Dendritic cell treated with granulocyte-macrophage colony-stimulating factor and Interleukin-4, amounts not matched to agents 40 ng/mL and 50 ng/mL, for 4 days (primary cell): Measurements from ENCODE around the gene NOL4L.

Source experiments
- H3K27ac Mint-ChIP-seq: one replicate; pipeline ENCODE4 v1.8.0; 2022; ENCODE audit warnings: mild to moderate bottlenecking, mixed read lengths
- H3K27me3 Mint-ChIP-seq: one replicate; pipeline ENCODE4 v1.8.0; 2022; ENCODE audit warnings: mild to moderate bottlenecking, mixed read lengths
- H3K36me3 Mint-ChIP-seq: one replicate; pipeline ENCODE4 v1.8.0; 2022; ENCODE audit warnings: low read depth, mixed read lengths
- H3K4me1 Mint-ChIP-seq: one replicate; pipeline ENCODE4 v1.8.0; 2022; ENCODE audit warnings: low read depth, mixed read lengths
- H3K4me3 Mint-ChIP-seq: one replicate; pipeline ENCODE4 v1.8.0; 2022; ENCODE audit warnings: mild to moderate bottlenecking, moderate library complexity, mixed read lengths
- H3K9me3 Mint-ChIP-seq: one replicate; pipeline ENCODE4 v1.8.0; 2022; ENCODE audit warnings: mixed read lengths
- intact Hi-C: fragments of 100-400 bp; cut with micrococcal nuclease; formaldehyde crosslinking; loops from one replicate; pipeline ENCODE4 v1.15.0; 2022

Gene NOL4L

DNA sequence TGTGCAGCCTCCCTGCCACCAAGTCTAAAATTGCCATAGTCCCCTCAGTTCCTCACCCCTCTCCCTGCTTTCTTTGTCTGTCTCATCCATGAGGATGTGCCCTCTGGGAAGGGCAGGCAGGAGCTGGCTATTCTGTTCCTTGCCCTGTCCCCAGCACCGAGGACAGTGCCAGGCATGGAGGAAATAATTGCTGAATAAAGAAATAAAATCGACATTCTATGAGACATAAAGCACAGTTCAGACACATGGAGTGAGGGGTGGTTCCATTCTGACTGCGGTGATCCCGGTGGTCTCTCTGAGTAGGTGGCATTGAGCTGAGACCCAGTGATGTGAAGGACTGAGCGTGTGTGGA, 23.5 kb upstream of the NOL4L start:
- H3K9me3 Mint-ChIP-seq, result peaks cover 7% of the 10 kb centered on the region
- H3K27me3 Mint-ChIP-seq, result peaks cover 11% of the 10 kb centered on the region
- no peak overlapping the region for H3K4me3 Mint-ChIP-seq
- no peaks in the 10 kb centered on the region for H3K36me3 Mint-ChIP-seq
- H3K4me1 Mint-ChIP-seq, result peaks cover 8% of the 10 kb centered on the region
- H3K27ac Mint-ChIP-seq, result no peak overlapping the region
- intact Hi-C loops, result no loop called here

DNA sequence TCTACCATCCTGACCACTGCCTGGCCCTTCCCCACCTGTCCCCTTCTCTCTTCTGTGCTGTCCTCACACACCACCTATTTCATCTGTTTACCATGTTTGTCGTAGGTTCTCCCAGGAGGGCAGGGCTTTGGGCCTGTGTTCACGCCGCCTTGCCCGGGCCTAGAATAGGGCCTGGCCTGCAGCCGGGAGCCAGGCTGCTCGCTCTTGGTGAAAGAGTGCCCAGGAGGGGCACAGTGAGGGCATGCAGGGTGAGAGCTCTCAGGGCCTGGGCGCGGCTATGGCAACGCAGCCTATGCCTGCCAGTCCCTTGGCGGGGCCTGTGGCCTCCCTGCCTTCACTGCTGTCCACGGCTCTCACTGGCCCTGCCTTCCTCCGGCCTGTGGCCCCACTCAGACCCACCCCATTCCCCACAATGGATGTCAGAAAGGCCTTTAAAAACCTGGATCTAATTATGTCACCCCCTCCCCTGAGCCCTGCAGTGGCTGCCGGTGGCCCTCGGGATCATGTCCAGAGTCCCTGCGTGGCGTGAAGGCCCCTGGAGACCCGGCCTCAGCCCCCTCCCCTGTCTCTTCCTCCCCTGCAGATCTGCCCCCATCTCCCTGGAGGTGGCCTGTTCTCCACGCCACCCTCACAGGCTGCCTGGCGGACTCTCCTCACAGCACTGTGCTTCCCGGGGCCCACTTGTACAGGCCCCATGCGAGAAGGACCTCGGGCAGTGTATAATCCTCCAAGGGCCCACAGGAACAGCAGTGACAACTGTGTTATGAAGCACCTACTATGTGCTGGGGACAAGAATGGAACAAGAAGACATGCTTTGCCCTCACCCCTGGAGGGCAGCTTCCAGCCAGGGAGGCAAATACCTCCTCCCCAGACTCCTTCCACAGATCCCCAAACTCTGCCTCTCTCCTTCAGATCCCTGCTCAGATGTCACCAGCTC, 22.9 kb upstream of the NOL4L start:
- H3K27ac Mint-ChIP-seq, result no peak overlapping the region
- H3K27me3 Mint-ChIP-seq, result peaks cover 10% of the 10 kb centered on the region
- intact Hi-C loops, result no loop called here
- peaks cover 15% of the 10 kb centered on the region for H3K4me1 Mint-ChIP-seq
- peaks cover under 1% of the 10 kb centered on the region for H3K9me3 Mint-ChIP-seq
- H3K4me3 Mint-ChIP-seq, result no peak overlapping the region
- H3K36me3 Mint-ChIP-seq, result no peaks in the 10 kb centered on the region

DNA sequence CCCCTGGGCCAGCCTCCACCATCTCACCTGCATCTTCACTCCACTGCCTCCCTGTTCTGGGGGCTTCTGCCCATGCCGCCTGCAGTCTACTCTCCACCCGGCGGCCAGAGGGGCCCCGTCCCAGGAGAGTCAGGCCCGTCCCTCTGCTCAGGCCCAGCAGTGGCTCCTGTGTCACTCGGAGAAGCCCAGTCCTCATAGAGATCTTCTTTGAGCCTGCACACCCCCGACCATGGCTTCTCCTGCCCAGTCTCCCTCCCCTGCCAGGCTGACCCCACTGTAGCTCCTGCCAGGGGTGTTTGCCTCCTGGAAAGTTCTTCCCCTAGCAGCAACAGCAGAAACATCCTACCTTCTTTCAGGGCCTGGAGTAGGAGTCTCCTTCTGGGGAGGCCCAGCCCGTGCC, 22.2 kb upstream of the NOL4L start:
- intact Hi-C loops, result no loop called here
- H3K4me1 Mint-ChIP-seq, result peaks cover 21% of the 10 kb centered on the region
- no peaks in the 10 kb centered on the region for H3K36me3 Mint-ChIP-seq
- H3K9me3 Mint-ChIP-seq, result no peaks in the 10 kb centered on the region
- no peak overlapping the region for H3K4me3 Mint-ChIP-seq
- H3K27ac Mint-ChIP-seq, result no peak overlapping the region
- H3K27me3 Mint-ChIP-seq, result peaks cover 11% of the 10 kb centered on the region

DNA sequence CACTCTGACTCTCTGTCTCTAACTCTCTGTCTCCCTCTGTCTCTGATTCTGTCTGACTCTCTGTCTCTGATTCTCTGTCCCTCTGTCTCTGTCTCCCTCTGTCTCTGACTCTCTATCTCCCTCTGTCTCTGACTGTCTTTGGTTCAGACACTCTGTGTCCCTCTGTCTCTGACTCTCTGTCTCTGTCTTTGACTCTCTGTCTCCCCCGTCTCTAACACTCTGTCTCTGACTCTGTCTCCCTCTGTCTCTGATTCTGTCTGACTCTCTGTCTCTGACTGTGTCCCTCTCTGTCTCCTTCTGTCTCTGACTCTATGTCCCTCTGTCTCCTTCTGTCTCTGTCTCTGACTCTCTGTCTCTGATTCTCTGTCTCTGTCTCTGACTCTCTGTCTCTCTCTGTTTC, 21.7 kb upstream of the NOL4L start:
- Mint-ChIP-seq H3K9me3 (no peaks in the 10 kb centered on the region), H3K4me1 (peaks cover 27% of the 10 kb centered on the region), H3K4me3 (no peak overlapping the region), H3K27ac (no peak overlapping the region), H3K27me3 (peaks cover 11% of the 10 kb centered on the region), H3K36me3 (no peaks in the 10 kb centered on the region)
- intact Hi-C loops, result no loop called here

DNA sequence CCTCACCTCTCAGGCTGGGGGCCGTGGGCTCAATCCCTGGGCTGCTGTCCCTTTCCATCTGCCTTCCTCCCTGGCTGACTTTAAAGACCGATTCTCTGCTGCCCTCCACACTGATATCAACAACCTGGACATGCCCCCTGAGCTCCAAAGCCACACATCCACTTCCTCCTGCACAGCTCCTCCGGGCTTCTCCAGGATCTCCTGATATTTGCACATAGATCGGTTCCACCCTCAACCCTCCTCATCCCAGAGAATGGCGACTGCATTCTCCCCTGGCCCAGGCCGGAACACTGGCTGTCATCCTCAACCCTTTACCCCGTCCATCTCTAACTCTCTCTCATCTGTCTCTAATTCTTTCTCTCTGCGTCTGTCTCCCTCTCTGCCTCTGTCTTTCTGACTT, 21.0 kb upstream of the NOL4L start:
- intact Hi-C loops, result no loop called here
- no peak overlapping the region for H3K27ac Mint-ChIP-seq
- no peaks in the 10 kb centered on the region for H3K9me3 Mint-ChIP-seq
- no peak overlapping the region for H3K4me3 Mint-ChIP-seq
- peaks cover 28% of the 10 kb centered on the region for H3K4me1 Mint-ChIP-seq
- H3K27me3 Mint-ChIP-seq, result peaks cover 9% of the 10 kb centered on the region
- H3K36me3 Mint-ChIP-seq, result no peaks in the 10 kb centered on the region

DNA sequence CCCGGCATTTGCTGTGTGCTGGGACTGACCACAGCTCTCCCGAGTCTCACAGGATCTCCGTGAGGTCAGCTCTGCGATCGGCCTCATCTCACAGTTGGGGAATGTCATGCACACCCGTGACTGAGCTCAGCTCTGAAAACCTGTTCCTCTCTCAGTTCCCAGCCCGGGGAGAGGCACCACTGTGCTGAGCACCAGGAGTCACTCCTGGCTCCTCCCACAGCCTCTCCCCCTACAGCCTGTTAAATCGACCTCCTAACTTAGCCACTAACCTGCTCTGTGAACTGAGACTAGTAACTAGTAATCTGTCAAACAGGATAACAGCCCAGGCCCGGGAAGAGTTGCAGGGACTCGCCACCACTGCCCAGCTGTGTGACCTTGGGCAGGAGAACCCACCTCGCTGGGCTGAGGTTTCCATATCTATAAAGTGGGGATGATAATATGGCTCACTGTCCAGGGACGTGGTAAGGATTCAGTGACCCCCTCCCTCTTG, 20.1 kb upstream of the NOL4L start:
- Mint-ChIP-seq H3K9me3 (no peaks in the 10 kb centered on the region), H3K27me3 (peaks cover 9% of the 10 kb centered on the region), H3K36me3 (no peaks in the 10 kb centered on the region), H3K4me3 (no peak overlapping the region), H3K4me1 (peaks cover 25% of the 10 kb centered on the region), H3K27ac (no peak overlapping the region)
- intact Hi-C loops, result no loop called here

DNA sequence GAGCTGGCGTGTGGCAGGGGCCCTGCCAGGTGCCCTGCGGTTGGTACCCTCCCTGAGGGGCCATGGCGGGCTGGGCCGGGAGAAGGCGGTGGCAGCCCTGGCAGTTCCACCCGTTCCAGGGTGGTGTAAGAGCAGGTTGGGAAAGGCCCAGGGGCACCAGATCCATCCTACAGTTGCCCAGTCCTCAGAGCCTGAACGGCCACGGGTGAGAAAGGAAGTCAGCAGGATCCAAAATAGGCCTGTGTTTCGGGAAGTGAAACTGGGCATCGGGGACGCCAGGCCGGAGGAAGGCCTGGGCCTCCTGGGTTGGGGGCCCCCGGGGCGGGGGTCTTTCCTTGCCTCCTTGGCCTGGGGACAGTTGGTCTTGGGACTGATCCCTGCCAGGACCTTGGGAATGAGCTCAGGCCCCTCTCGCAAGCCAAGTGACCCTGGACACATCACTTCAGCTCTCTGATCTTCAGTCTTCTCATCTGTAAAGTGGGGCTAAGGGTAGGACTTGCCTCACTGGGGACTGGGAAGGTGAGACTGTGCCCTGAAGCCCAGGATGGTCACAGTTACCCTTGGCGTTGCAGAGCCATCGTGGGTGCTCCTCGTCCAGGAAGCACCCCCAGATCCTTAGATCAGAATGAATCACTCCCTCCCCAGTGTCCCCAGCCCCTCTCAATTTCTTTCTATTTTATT, 18.1 kb upstream of the NOL4L start:
- H3K36me3 Mint-ChIP-seq, result no peaks in the 10 kb centered on the region
- intact Hi-C loops, result loop anchor here (5.0 kb wide), 1 partner anchor 66 kb away; no protein-coding TSS in a partner anchor
- no peaks in the 10 kb centered on the region for H3K9me3 Mint-ChIP-seq
- H3K27ac Mint-ChIP-seq, result peak overlapping the region; percentile 63
- no peak overlapping the region for H3K4me3 Mint-ChIP-seq
- peaks cover 25% of the 10 kb centered on the region for H3K4me1 Mint-ChIP-seq
- peaks cover 5% of the 10 kb centered on the region for H3K27me3 Mint-ChIP-seq

DNA sequence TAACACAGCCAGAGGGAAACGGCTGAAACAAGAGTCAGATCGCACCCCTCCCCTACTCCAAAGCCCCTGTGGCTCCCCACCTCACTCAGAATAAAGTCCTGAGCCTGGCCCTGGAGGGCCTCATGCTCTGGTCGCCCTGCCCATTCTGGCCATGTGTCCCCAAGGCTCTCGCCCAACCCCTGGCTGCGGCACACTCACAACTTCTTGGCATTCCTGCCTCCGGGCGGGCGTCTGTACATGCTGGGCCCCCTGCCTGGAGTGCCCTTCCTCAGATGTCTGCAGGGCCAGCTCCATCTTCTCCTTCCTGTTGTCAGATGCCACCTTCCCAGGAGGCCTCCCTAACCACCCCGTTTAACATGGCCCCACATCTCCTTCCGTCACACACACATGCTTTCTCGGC, 17.1 kb upstream of the NOL4L start:
- H3K4me1 Mint-ChIP-seq, result peaks cover 25% of the 10 kb centered on the region
- H3K27ac Mint-ChIP-seq, result peak overlapping the region; percentile 63
- H3K36me3 Mint-ChIP-seq, result no peaks in the 10 kb centered on the region
- no peak overlapping the region for H3K4me3 Mint-ChIP-seq
- peaks cover 2% of the 10 kb centered on the region for H3K27me3 Mint-ChIP-seq
- no peaks in the 10 kb centered on the region for H3K9me3 Mint-ChIP-seq
- intact Hi-C loops, result loop anchor here (5.0 kb wide), 1 partner anchor 65 kb away; no protein-coding TSS in a partner anchor

DNA sequence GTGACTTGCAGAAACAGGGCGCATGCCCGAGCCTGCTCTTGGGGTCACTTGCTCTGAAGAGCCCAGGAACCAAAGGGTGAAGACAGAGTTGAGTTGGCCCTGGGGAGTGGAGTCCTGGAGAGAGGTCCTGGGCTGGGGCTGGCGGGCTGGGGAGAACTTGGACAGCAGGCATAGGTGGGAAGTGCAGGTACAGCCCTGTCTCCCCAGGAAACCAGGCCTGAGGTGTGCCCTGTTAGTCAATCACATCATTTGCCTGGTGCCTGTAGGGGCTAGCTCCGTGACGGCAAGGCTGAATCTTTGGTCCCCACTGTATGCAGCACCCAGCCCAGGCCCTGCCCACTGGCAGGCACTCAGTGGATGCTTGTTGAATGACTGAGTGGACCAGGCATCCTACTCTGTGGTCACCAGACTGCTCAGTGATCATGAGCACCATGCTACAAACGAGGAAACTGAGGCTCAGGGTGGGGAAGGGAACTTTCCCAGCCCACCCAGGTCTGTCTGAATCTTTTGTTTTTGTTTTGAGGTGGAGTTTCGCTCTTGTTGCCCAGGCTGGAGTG, 15.6 kb upstream of the NOL4L start:
- peak overlapping the region; percentile 63 for H3K27ac Mint-ChIP-seq
- intact Hi-C loops, result loop anchor here (5.0 kb wide), 1 partner anchor 63 kb away; no protein-coding TSS in a partner anchor
- no peaks in the 10 kb centered on the region for H3K9me3 Mint-ChIP-seq
- H3K4me1 Mint-ChIP-seq, result peaks cover 25% of the 10 kb centered on the region
- H3K27me3 Mint-ChIP-seq, result peaks cover 2% of the 10 kb centered on the region
- no peak overlapping the region for H3K4me3 Mint-ChIP-seq
- no peaks in the 10 kb centered on the region for H3K36me3 Mint-ChIP-seq

DNA sequence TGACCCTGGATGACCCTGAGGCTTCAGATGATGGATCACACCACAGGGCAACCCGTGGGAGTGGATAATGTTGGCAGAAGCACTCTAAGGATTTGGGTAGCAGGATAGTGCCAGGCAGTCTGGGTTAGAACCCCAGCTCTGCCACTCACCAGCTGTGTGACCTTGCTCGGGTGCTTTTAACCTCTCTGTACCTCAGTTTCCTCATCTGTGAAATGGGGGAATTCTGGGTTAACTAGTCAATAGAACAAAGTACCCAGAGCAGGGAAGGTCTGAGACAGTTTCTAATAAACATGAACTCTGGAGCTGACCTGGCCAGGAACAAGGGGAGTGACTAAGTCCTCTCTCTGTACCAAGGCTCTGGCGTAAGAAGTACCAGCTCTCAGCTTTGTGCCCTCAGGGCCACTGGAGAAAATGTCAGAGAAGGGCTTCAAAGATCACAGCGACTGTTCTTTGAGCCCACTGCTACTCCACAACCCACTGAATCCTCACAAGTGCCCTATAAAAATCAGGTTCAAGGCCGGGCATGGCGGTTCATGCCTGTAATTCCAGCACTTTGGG, 14.7 kb upstream of the NOL4L start:
- Mint-ChIP-seq H3K27me3 (peaks cover 2% of the 10 kb centered on the region), H3K9me3 (no peaks in the 10 kb centered on the region), H3K4me1 (peaks cover 25% of the 10 kb centered on the region), H3K27ac (no peak overlapping the region), H3K36me3 (no peaks in the 10 kb centered on the region), H3K4me3 (no peak overlapping the region)
- intact Hi-C loops, result loop anchor here (5.0 kb wide), 1 partner anchor 63 kb away; no protein-coding TSS in a partner anchor

DNA sequence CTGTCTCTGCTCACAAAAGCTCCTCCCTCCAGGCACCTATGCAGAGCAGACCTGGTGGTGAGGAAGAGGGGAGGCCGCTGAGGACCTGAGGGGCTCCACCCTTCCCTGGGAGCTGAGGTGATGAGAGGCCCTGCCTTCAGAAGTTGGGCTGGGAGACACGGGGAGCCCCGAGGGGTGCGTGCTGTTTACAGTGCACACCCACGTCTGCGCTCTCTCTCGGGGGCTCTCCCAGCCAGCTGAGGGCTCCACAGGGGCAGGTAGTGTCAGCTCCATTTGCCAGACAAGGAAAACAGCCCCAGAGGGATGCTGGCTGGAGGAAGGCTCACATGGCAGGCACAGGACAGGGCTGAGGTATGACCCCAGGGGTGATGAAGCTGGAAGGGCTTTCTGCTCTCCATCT, 13.5 kb upstream of the NOL4L start:
- peak overlapping the region; percentile 23 for H3K27ac Mint-ChIP-seq
- no peaks in the 10 kb centered on the region for H3K36me3 Mint-ChIP-seq
- H3K4me3 Mint-ChIP-seq, result no peak overlapping the region
- H3K4me1 Mint-ChIP-seq, result peaks cover 25% of the 10 kb centered on the region
- peaks cover 2% of the 10 kb centered on the region for H3K27me3 Mint-ChIP-seq
- intact Hi-C loops, result no loop called here
- H3K9me3 Mint-ChIP-seq, result no peaks in the 10 kb centered on the region

DNA sequence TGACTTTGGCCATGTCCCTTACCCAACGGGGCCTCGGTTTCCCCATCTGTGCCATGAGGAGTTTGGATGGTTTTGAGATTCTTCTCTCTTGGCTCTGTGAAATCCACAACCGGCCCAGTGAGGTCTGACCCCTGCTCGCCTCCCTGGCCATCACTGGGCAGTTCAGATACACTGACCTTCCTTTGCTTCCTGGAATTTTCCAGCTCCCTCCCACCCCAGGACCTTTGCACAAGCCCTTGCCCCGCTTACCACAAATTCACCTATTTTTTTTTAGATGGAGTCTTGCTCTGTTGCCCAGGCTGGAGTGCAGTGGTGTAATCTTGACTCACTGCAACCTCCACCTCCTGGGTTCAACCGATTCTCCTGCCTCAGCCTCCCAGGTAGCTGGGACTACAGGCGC, 12.6 kb upstream of the NOL4L start:
- Mint-ChIP-seq H3K27me3 (peaks cover 2% of the 10 kb centered on the region), H3K4me3 (no peak overlapping the region), H3K27ac (no peak overlapping the region), H3K36me3 (no peaks in the 10 kb centered on the region), H3K9me3 (no peaks in the 10 kb centered on the region), H3K4me1 (peaks cover 16% of the 10 kb centered on the region)
- intact Hi-C loops, result no loop called here

DNA sequence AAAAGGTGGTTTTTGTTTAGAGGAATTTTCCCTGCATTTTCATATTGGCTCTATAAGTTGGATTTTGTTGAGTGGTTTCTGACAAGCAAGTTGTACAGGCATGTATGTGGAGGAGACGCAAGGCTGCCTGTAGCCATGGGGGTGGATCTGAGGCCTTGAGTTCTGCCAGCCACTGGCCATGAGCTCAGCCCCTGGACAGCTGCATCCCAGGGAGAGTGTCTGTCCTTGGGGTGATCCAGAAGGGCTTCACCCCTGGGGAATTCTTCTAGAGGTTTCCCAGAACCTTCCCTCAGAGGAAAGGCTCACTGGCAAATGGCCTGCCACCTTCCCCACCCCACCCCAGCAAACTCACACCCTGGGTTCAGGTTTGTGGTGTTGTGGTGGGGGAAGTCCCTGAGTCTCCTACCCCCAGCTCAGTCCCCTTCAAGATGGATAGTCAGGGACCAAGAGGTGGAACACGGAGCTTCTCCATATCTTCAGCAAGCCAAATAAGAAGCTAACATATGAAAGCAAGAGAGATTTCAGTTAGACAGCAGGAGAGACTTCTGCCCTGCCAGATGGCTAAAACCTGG, 11.6 kb upstream of the NOL4L start:
- Mint-ChIP-seq H3K4me3 (no peak overlapping the region), H3K9me3 (no peaks in the 10 kb centered on the region), H3K27me3 (no peaks in the 10 kb centered on the region), H3K4me1 (peaks cover 7% of the 10 kb centered on the region), H3K36me3 (no peaks in the 10 kb centered on the region), H3K27ac (no peak overlapping the region)
- intact Hi-C loops, result no loop called here
